Mucosa of descending colon (tissue), 3 donors: ENCODE data around the gene COPB1. TPM values are rescaled to one million over a fixed set of nuclear protein-coding genes. Genes with fewer than 3 reads are reported as not detected.
A peak's percentile ranks its signal among the peaks of the same experiment; 100 is the strongest.

Experiments
- ATAC-seq: fragments of 200-7000 bp; cut with Tn5 transposase; one replicate; pipeline ENCODE4 v1.9.1; 2020; ENCODE audit warnings: mild to moderate bottlenecking, moderate library complexity
- DNase-seq, 3 donors: peaks; one replicate each; pipeline ENCODE4 v3.0.0-alpha.2; 2020
- H3K36me3 ChIP-seq: fragments of 200-600 bp; one replicate; pipeline ENCODE4 v1.8.0; 2021; ENCODE audit warnings: low read depth, mild to moderate bottlenecking
- H3K4me1 ChIP-seq: fragments of 200-600 bp; one replicate; pipeline ENCODE4 v1.8.0; 2021; ENCODE audit warnings: low read depth, mild to moderate bottlenecking
- H3K4me3 ChIP-seq: fragments of 200-600 bp; one replicate; pipeline ENCODE4 v1.8.0; 2021; ENCODE audit warnings: mild to moderate bottlenecking
- H3K9me3 ChIP-seq: fragments of 200-600 bp; one replicate; pipeline ENCODE4 v1.8.0; 2021; ENCODE audit warnings: mild to moderate bottlenecking
- intact Hi-C, 2 donors: fragments of 100-400 bp; cut with DNase I in 1 of 2; cut with micrococcal nuclease in 1 of 2; formaldehyde crosslinking; loops; one replicate each; pipeline versions ENCODE4 v1.11.0 to v1.11.1; 2022; cut with DNase I, micrococcal nuclease
- total RNA-seq, 3 donors: library from RNA; stranded (reverse); fragmentation: NEBNext Ultra II Directional in 2 of 3; extraction: Animal tissue kit (Norgen Biotek cat#: 25700) in 2 of 3; gene quantifications; one replicate each; pipeline versions ENCODE4 v1.2.1 to v1.2.4, GENCODE V29; 2021 to 2023
- TF ChIP-seq, protein P1 (sequence below): fragments of 200-600 bp; IDR thresholded peaks from one replicate; pipeline ENCODE4 v1.8.0; 2022; ENCODE audit warnings: antibody characterized with exemption, mild to moderate bottlenecking
- donor health status: DM: no; HTN: no; CAD: no; lungs with moderate emphysema.
- donor health status: DM: no; HTN: no; CAD: no.
- donor health status: DM: no; HTN: yes; CAD: no.

COPB1 gene
- total RNA-seq, 3 donors from 2014 or later = 71.6 to 82.1 (median 76.3) TPM

DNA sequence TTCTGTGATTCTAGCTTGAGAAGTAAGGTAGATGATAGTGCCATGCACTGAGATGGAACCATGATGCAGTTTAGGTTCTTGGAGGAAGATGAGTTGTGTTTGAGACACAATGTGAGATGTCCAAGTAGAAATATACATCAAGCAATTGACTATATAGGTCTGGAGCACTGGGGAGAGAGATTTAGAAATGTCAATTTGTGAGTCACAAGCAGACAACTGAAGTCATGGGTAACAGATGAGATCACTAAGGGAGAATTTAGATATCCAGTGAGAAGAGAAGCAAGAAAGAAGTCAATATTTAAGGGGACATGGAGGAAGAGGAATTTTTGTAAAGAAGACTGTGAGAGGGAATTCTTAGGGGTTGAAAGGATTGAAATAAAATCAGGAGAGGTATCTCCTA lies 75.5 kb downstream of the COPB1 start:
- H3K9me3 ChIP-seq = no peaks in the 10 kb centered on the region
- ATAC-seq (no peak), DNase-seq (no peak)
- no peaks in the 10 kb centered on the region for H3K4me1 ChIP-seq
- TF ChIP-seq, protein P1, sequence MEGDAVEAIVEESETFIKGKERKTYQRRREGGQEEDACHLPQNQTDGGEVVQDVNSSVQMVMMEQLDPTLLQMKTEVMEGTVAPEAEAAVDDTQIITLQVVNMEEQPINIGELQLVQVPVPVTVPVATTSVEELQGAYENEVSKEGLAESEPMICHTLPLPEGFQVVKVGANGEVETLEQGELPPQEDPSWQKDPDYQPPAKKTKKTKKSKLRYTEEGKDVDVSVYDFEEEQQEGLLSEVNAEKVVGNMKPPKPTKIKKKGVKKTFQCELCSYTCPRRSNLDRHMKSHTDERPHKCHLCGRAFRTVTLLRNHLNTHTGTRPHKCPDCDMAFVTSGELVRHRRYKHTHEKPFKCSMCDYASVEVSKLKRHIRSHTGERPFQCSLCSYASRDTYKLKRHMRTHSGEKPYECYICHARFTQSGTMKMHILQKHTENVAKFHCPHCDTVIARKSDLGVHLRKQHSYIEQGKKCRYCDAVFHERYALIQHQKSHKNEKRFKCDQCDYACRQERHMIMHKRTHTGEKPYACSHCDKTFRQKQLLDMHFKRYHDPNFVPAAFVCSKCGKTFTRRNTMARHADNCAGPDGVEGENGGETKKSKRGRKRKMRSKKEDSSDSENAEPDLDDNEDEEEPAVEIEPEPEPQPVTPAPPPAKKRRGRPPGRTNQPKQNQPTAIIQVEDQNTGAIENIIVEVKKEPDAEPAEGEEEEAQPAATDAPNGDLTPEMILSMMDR = no peak
- no peaks in the 10 kb centered on the region for H3K36me3 ChIP-seq
- no peak overlapping the region for H3K4me3 ChIP-seq
- intact Hi-C loops = no loop called here

DNA sequence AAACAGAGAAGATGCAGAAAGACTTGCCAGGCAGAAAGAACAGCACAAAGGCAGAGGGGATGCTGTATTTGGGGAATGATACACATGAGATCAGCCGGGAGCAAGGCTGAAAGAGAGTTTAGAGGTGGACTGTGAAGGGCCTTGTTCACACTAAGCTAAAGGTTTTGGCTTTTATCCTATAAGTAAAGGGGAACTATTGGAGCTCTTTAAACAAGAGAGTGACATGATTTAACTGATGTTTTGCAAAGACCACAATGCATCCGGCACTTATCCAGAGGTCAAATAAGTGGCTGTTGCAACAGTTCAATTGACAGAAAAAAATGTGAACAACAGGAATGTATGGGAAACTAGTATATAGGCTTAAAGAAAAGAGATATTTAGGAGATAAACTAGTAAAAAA lies 76.0 kb downstream of the COPB1 start:
- TF ChIP-seq, protein P1 = no peak
- DNase-seq = no peak

DNA sequence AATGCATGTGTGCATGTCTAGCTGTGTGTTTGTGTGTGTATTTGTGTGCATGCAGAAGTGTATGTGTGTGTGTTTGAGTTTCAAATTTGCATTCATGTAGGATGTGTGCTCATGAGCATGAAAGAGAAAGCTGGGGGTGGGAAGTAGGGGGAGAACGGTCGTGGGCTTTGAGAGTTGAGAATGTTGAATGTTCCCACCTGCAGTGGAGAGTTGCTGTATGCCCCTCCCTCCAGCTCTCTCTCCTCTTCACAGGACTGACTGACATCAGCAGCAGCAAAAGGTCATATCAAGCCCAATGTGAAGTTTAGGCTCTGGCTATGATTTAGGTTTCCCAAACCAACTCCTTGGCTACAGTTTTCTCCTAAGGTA lies 76.8 kb downstream of the COPB1 start:
- Histone ChIP-seq H3K4me3 (no peak overlapping the region), H3K9me3 (no peaks in the 10 kb centered on the region), H3K36me3 (no peaks in the 10 kb centered on the region), H3K4me1 (no peaks in the 10 kb centered on the region)
- no peak for ATAC-seq
- TF ChIP-seq, protein P1 = no peak
- no peak for DNase-seq
- intact Hi-C loops = no loop called here

More for the DNA sequence above, 76.0 kb downstream of the COPB1 start:
- Histone ChIP-seq H3K4me3 (no peak overlapping the region), H3K36me3 (no peaks in the 10 kb centered on the region), H3K4me1 (no peaks in the 10 kb centered on the region), H3K9me3 (no peaks in the 10 kb centered on the region)
- no peak for ATAC-seq
- intact Hi-C loops = no loop called here

DNA sequence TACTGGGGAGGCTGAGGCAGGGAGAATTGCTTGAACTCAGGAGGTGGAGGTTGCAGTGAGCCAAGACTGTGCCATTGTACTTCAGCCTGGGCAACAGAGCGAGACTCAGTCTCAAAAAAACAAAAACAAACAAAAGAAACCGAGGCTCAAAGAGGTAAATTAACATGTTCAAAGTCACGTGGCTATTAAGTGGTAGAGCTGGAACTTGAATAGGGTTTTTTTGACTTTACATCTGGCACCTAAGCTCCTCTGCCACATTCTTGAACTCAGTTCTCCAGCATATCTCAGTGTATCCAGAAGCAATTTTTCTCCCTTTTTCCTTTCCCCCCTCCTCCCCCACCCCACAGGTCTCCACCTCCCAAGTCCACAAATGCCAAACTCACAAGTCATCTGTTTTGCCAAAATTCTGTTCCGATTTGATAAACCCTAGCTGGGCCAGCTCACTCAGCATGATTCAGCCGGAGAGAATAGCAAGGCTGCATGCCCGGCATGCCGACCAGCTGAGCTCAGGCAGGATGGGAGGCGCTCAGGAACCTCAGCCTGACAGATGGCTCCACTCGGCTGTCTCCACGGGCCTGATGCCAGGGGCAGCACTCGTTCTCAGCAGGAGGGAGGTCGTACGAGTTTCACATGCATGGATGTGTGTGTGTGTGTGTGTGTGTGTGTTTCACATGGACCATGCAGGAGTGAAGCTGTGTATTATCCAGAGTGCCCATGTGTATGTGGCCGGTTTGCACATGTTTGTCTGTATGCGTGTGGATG lies 77.4 kb downstream of the COPB1 start:
- ATAC-seq (peak; percentile 81), DNase-seq (peak; percentile 33 to 83 (median 67))
- Histone ChIP-seq H3K4me3 (no peak overlapping the region), H3K4me1 (no peaks in the 10 kb centered on the region), H3K36me3 (no peaks in the 10 kb centered on the region), H3K9me3 (no peaks in the 10 kb centered on the region)
- TF ChIP-seq, protein P1 = no peak
- intact Hi-C loops = no loop called here

DNA sequence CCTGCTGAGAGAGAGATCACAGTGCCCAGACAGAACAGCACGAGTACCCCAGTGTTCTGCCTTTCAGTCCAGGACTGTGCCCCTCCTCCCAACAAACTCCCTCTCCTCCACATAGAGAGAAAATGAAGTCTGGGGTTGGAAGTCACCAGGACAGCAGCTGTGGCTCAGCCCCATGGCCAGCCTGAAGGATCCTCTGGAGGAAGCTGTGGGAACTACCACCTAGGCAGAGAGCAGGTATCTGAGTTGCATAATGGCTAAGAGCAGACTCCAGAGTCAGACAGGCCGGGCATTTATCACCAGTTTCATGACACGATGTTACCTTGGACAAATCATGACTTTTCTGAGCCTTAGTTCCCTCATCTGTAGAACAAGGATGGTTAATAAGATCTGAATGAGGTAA lies 79.4 kb downstream of the COPB1 start:
- no peak overlapping the region for H3K4me3 ChIP-seq
- H3K4me1 ChIP-seq = no peaks in the 10 kb centered on the region
- DNase-seq = no peak
- TF ChIP-seq, protein P1 = no peak
- intact Hi-C loops = no loop called here
- ATAC-seq = no peak
- H3K9me3 ChIP-seq = no peaks in the 10 kb centered on the region
- no peaks in the 10 kb centered on the region for H3K36me3 ChIP-seq
